Nucleus accumbens (tissue), 56 donors: ENCODE results near the gene CDK11A.
A peak's percentile ranks its signal among the peaks of the same experiment; 100 is the strongest.
"Not testable (repeated sequence)": the region's sequence is repeated elsewhere in the genome, so short reads cannot be mapped to it uniquely, and the experiment has no call there.

Source experiments
- DNase-seq, 56 donors: peaks; one replicate each; lab custom pipeline; 2025; lab: John Stamatoyannopoulos, UW

Gene CDK11A

DNA sequence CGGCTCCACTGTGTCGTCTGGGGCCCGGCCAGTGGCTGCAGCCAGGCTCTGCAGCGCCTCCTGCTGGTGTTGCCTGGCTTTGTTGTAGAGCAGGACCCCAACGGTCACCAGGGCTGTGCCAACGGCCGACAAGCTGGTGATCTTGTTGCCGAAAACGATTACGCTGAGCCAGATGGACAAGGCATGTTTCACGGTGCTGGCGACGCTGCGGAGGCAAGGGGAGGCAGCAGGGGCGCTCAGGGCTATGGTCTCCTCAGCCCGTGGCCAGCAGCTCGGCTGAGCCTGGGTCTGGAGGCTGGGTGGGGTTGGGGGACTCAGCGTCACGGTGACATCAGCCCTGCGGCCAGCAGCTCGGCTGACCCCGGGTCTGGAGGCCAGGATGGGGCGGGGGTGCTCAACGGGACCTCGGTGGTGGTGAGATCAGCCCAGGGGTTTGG is 58.3 kb downstream of the CDK11A start:
- DNase-seq = no peak

DNA sequence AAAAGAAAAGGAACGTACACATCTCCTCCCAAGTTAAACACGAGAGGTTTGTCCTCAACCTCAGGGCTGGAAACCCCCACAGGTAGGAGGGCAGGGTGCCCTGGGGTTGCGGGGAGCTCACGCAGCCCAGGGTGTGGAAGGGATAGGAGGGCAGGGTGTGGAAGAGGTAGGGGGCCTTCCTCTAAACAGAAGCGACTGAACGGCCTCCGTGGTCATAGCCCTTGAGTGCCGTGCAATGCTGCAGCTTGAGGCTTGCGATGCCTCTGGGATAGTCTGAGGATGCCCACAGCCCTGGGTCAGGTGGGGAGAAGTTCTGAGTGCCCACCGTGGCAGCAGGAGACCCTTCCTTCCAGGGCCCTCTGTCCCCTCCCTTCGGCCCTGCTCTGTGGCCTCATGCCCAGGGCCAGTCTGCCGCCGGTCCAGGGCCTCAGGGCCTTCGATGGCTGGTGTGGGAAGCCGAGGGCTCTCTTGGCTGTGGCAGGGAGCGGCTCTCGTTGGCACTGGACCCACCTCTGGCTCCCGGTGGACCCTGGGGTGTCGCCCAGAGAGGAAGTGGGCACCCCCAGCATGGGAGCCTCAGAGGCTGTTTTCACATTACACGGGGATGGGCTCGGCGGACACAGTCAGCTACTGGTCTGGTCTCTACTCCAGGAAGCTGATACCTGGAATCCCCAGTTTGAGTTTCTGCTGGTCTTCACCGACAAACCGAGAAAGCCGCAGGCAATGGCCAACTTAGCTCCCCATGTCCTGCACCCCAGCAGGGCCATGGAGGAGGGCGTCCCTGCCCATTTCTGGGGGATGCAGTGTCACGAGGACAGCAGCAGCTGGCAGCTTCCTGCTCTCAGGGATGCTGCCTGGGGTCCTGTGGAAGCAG is 59.0 kb downstream of the CDK11A start:
- DNase-seq = no peak

DNA sequence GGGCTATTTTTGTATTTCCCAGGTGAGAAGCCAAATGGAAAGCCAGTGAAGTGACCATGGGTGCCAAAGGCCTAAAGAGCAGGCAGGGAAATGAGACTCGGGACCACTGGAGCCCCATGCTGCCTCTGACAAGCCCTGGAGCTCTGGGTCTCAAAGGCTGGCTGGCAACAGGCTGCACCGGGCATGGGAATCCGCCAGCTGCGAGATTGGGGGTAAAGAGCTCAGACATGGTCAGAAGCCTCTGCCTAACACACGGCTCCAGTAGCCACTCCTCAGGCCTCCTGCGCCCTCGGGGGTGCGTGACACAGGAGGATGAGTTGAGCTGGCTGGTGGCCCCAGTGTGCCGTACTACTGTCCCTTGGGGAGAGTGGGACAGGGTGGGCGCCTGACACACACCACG is 59.8 kb downstream of the CDK11A start:
- DNase-seq = not testable (repeated sequence)

DNA sequence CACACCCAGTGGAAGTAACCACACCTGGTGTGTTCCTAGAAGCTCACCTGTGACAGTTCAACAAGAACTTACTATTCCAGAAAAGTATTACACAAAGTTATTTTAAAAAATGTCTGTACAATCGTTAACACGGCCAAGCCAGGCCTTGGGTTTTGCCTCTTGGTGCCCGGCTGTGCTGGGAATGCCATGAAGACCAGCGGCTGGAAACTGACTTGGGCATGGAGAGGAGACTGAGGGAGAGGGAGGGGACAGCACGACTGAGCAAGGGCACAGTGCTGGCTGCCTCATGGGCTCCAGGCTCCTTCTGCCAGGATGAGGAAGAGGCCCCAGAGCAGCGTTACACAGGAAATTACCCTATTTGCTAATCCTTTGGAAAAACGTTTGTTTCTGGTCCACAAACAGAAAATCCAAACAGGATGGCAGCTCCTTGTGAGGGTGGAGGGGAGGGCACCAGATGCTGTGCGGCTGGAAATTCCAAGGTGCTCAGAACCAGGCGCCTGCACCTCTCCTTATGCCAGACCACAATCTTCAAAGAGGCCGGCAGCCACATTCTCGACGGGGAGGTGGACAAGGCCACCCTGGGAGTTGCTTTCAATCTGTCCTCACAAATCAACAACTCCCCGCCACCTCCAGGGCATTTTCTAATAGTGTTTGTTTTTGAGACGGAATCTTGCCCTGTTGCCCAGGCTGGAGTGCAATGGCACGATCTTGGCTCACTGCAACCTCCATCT is 61.2 kb downstream of the CDK11A start:
- DNase-seq = not testable (repeated sequence)

DNA sequence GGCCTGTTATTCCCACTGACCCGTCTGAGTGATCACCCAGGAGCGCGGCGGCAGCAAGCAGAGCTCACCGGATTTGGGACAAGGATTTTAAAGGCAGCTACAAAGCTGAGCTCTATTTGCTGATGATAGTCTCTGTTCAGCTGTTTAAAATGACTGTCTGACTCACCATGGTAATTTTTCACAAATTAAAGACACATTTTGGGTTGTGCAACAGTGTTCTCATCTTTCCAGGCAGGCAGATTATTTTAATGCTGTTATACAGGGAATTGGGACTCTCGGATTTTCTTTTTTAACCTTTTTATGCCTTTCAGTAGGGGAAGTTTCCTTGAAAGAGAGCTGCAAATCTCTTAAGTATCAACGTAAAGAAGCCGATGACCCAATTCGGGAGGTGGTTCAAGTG is 61.8 kb downstream of the CDK11A start:
- DNase-seq = not testable (repeated sequence)

DNA sequence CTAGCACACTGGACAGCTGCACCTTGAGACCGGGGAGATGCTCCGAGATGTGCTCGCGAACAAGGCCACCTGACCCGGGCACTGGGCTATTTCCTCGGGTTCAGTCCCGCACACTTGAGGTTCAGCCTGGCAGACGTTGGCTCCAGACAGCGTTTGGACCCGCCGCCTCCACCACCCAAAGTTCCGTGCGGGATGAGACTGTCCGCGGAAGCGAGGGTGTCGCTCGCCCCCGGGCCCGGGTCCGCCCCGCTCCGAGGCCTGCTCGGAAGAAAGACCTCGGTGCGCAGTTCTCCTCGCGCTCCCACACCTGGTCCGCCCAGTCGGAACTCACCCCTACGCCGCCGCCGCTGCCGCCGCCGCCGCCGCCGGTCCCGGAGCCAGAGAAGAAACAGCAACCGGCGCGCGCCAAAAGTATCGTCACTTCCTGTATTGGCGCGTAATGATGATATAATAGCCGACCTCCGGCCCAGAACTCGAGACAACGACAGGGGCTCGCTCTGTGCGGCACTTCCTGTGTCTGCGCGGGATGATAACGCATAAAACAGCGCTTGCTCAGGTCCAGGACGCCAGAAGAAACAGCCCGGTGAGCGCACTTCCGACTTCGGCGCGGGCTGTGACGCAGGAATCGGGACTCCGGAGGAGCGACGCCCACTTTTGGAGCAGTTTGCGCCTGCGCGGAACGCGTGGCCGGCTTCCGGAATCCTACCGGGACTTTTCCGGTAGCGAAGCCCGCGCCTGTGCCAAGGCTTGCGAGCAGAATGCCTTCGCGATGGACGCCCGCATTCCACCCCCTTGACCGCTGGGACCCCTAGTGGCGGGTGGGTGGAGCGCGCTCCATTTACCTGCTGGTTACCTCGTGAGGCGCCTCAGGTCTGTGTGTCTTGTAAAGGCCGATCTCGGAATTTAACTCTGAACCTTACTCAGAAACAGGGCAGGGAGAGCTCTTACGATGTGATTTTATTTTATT is 65.3 kb downstream of the CDK11A start, which contains the start of gene CDK11B:
TSS of gene CDK11B (minus strand) at position 422 of the 967 bp plus-strand sequence. CDS start 1,519 bp downstream, outside the sequence.
- peak; percentile 51 to 97 (median 88) for DNase-seq
